H1 (cell line): Measurements from ENCODE around the gene PPP1R14C. TPM values are rescaled to one million over a fixed set of nuclear protein-coding genes. Genes with fewer than 3 reads are reported as not detected.

Experiments
- CREB1 ChIP-seq: IDR thresholded peaks from 2 replicates; pipeline ENCODE4 v1.6.1; 2012; ENCODE audit warnings: inconsistent platforms
- CTBP2 ChIP-seq: IDR thresholded peaks from 2 replicates; pipeline ENCODE4 v1.7.0; 2011; ENCODE audit warnings: borderline replicate concordance, mild to moderate bottlenecking, moderate library complexity, mixed read lengths, low read length; ENCODE audit not compliant: insufficient read depth, insufficient read length
- polyA plus RNA-seq, 7 experiments: library from polyadenylated mRNA; depleted of rRNA in 3 of 7; stranded (reverse) in 5 of 7; unstranded in 2 of 7; fragments of >200 nt in 5 of 7; fragments of 200-250 nt in 2 of 7; gene quantifications; 1 replicate in 5 of 7; 2 replicates in 1 of 7; 4 replicates in 1 of 7; pipeline versions ENCODE4 v1.2.1 to v1.2.3, GENCODE V29; 2011 to 2013; ENCODE audit warnings: missing spikeins in 2 of 7, mixed read lengths in 2 of 7
- total RNA-seq: library from RNA; stranded (reverse); fragmentation: NEBNext Ultra II Directional; extraction: Animal tissue kit (Norgen Biotek cat#: 25700); gene quantifications from 2 replicates; pipeline ENCODE4 v1.2.1, GENCODE V29; 2021
- TF ChIP-seq, protein P1 (sequence below): IDR thresholded peaks from 2 replicates; pipeline ENCODE4 v1.6.1; 2011; ENCODE audit warnings: low read depth, mild to moderate bottlenecking, low read length; ENCODE audit not compliant: insufficient read depth

PPP1R14C gene
- total and polyA plus RNA-seq, 2 of the 8 experiments (the other 6 are each of a cell fraction or from before 2014, with no cell fraction given), result 0.30 to 0.61 TPM

GRCh38 chr6:150163970-150164369 is 21.1 kb downstream of the PPP1R14C start (continued):
- TF ChIP-seq CREB1 (no peak), CTBP2 (no peak)
- TF ChIP-seq, protein P1, sequence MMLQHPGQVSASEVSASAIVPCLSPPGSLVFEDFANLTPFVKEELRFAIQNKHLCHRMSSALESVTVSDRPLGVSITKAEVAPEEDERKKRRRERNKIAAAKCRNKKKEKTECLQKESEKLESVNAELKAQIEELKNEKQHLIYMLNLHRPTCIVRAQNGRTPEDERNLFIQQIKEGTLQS, result no peak
